OCI-LY1 (cell line): ENCODE measurements around the gene CUBN.

Source experiments
- H2AFZ ChIP-seq: fragments of 200-600 bp; sonication (generic), shearing (Covaris generic); 2 replicates; pipeline ENCODE4 v1.6.0; 2014; ENCODE audit warnings: antibody characterized with exemption, mild to moderate bottlenecking, low read length
- H3F3A ChIP-seq: fragments of 200-600 bp; sonication (generic), shearing (Covaris generic); 2 replicates; pipeline ENCODE4 v1.6.0; 2014; ENCODE audit warnings: mild to moderate bottlenecking, antibody characterized with exemption, low read length, moderate library complexity; ENCODE audit not compliant: insufficient read depth
- H3K27ac ChIP-seq: fragments of 200-600 bp; sonication (generic); 2 replicates; pipeline ENCODE4 v1.5.1; 2014; ENCODE audit warnings: low read length, mixed run types, mild to moderate bottlenecking, low read depth; ENCODE audit not compliant: poor library complexity, severe bottlenecking
- H3K27me3 ChIP-seq: fragments of 200-600 bp; sonication (generic); 2 replicates; pipeline ENCODE4 v1.6.0; 2014; ENCODE audit warnings: antibody characterized with exemption, mild to moderate bottlenecking, low read length, moderate library complexity; ENCODE audit not compliant: insufficient read depth
- H3K36me3 ChIP-seq: fragments of 200-600 bp; sonication (generic); 2 replicates; pipeline ENCODE4 v1.6.1; 2014; ENCODE audit warnings: mild to moderate bottlenecking, antibody characterized with exemption, low read length, moderate library complexity, mixed read lengths; ENCODE audit not compliant: insufficient read depth
- H3K4me1 ChIP-seq: fragments of 200-600 bp; sonication (generic); 2 replicates; pipeline ENCODE4 v1.5.1; 2014; ENCODE audit warnings: mild to moderate bottlenecking, low read length, moderate library complexity; ENCODE audit not compliant: insufficient read depth, severe bottlenecking
- H3K4me2 ChIP-seq: fragments of 200-600 bp; sonication (generic), shearing (Covaris generic); 2 replicates; pipeline ENCODE4 v1.6.1; 2014; ENCODE audit warnings: low read length
- H3K4me3 ChIP-seq: fragments of 200-600 bp; sonication (generic); 2 replicates; pipeline ENCODE4 v1.5.1; 2014; ENCODE audit warnings: low read length, low read depth, mild to moderate bottlenecking, mixed read lengths; ENCODE audit not compliant: poor library complexity, severe bottlenecking
- H3K79me2 ChIP-seq: fragments of 200-600 bp; shearing (Covaris generic); 2 replicates; pipeline ENCODE4 v1.6.1; 2016; ENCODE audit warnings: mixed run types, low read length, mixed read lengths; ENCODE audit not compliant: insufficient read depth
- H3K9ac ChIP-seq: fragments of 200-600 bp; sonication (generic), shearing (Covaris generic); 2 replicates; pipeline ENCODE4 v1.6.1; 2014; ENCODE audit warnings: mild to moderate bottlenecking, low read length, mixed read lengths
- H3K9me2 ChIP-seq: fragments of 200-600 bp; sonication (generic), shearing (Covaris generic); 2 replicates; pipeline ENCODE4 v1.6.1; 2014; ENCODE audit warnings: low read depth, mild to moderate bottlenecking, low read length, mixed read lengths
- H3K9me3 ChIP-seq: fragments of 200-600 bp; shearing (Covaris generic); 2 replicates; pipeline ENCODE4 v1.6.1; 2014; ENCODE audit warnings: low read length, mixed read lengths
- H4K20me1 ChIP-seq: fragments of 200-600 bp; sonication (generic), shearing (Covaris generic); 2 replicates; pipeline ENCODE4 v1.6.0; 2016; ENCODE audit warnings: mild to moderate bottlenecking, low read length; ENCODE audit not compliant: insufficient read depth
- EZH2 ChIP-seq: fragments of 200-600 bp; sonication (generic), shearing (Covaris generic); IDR thresholded peaks from 2 replicates; pipeline ENCODE4 v1.8.0; 2017; ENCODE audit warnings: borderline replicate concordance, mixed run types, mild to moderate bottlenecking, antibody characterized with exemption, low read length, moderate library complexity, mixed read lengths
- TF ChIP-seq, protein P1 (sequence below): fragments of 200-600 bp; sonication (generic), shearing (Covaris generic); IDR thresholded peaks from 2 replicates; pipeline ENCODE4 v1.5.1; 2017; ENCODE audit warnings: mild to moderate bottlenecking, antibody characterized with exemption, low read length, moderate library complexity, mixed read lengths

CUBN gene

DNA sequence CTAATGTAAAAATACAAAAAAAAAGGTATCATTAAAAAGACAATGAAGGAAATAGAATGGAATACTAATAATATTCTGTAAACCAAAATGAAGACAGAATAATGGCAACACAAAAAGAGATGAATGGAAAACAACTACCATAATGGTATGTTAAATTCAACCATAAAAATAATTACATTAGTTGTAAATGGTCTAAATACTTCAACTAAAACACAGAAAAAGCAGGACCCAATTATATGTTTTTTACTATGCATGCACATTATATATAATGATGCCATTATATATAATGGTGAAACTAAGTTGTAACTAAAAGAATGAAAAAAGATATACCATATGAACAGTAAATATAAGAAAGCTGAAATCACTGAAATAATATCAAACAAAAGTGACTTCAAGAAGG, 76.5 kb downstream of the CUBN start:
- Histone ChIP-seq H3K9me2 (no peaks in the 10 kb centered on the region), H3K27me3 (no peaks in the 10 kb centered on the region), H3K79me2 (no peaks in the 10 kb centered on the region), H3K4me3 (no peak overlapping the region), H3K36me3 (no peaks in the 10 kb centered on the region), H2AFZ (no peak overlapping the region), H3K9ac (no peak overlapping the region), H3F3A (no peaks in the 10 kb centered on the region), H3K9me3 (no peaks in the 10 kb centered on the region), H3K27ac (no peak overlapping the region), H3K4me1 (no peaks in the 10 kb centered on the region), H4K20me1 (no peaks in the 10 kb centered on the region), H3K4me2 (no peak overlapping the region)
- TF ChIP-seq, protein P1, sequence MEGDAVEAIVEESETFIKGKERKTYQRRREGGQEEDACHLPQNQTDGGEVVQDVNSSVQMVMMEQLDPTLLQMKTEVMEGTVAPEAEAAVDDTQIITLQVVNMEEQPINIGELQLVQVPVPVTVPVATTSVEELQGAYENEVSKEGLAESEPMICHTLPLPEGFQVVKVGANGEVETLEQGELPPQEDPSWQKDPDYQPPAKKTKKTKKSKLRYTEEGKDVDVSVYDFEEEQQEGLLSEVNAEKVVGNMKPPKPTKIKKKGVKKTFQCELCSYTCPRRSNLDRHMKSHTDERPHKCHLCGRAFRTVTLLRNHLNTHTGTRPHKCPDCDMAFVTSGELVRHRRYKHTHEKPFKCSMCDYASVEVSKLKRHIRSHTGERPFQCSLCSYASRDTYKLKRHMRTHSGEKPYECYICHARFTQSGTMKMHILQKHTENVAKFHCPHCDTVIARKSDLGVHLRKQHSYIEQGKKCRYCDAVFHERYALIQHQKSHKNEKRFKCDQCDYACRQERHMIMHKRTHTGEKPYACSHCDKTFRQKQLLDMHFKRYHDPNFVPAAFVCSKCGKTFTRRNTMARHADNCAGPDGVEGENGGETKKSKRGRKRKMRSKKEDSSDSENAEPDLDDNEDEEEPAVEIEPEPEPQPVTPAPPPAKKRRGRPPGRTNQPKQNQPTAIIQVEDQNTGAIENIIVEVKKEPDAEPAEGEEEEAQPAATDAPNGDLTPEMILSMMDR, result no peak
- no peak for TF ChIP-seq EZH2

DNA sequence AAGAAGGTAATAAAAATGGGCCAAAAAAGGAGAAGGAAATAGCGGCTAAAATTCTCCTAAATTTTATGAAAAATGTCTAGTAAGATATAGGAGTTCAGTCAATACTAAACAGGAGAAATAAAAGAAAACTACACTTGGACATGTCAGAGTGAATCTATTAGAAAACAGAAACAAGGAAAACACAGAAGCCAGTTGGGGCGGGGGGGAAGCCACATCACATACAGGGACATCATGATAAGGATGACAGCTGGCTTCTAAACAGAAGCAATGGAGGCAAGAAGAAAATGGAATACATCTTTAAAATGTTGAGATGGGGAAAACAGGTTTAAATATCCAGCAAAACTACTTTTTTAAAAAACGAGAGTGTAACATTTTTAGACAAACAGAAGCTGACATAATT, 77.8 kb downstream of the CUBN start:
- TF ChIP-seq, protein P1, result no peak
- TF ChIP-seq EZH2, result no peak
- no peak overlapping the region for H3K9ac ChIP-seq
- no peak overlapping the region for H2AFZ ChIP-seq
- no peak overlapping the region for H3K4me2 ChIP-seq
- no peaks in the 10 kb centered on the region for H3K4me1 ChIP-seq
- H3K79me2 ChIP-seq, result no peaks in the 10 kb centered on the region
- H3K4me3 ChIP-seq, result no peak overlapping the region
- H3K9me3 ChIP-seq, result no peaks in the 10 kb centered on the region
- H3K9me2 ChIP-seq, result no peaks in the 10 kb centered on the region
- H3K36me3 ChIP-seq, result no peaks in the 10 kb centered on the region
- no peaks in the 10 kb centered on the region for H4K20me1 ChIP-seq
- H3K27ac ChIP-seq, result no peak overlapping the region
- H3K27me3 ChIP-seq, result no peaks in the 10 kb centered on the region
- no peaks in the 10 kb centered on the region for H3F3A ChIP-seq

DNA sequence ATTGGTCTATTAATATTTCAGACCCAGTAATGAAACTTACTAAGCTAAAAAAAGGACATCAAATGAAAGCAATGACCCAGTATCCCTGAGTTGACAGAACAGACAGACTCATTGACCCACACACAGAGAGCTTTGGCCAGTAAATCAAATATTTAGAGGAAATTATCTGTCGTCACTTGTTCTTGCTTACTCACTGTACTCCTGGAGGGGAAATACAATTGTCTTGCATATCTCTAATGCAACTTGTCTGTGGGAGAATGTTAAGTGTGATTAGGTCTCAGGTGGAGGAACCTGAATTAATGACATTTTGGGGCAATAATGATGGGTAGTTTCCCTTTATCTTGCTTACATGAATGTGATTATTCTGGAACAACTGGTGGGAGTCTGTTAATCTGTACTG, 80.4 kb downstream of the CUBN start:
- no peak overlapping the region for H2AFZ ChIP-seq
- no peaks in the 10 kb centered on the region for H3K27me3 ChIP-seq
- no peak overlapping the region for H3K9ac ChIP-seq
- no peaks in the 10 kb centered on the region for H3K9me3 ChIP-seq
- no peaks in the 10 kb centered on the region for H4K20me1 ChIP-seq
- TF ChIP-seq, protein P1, result no peak
- TF ChIP-seq EZH2, result no peak
- no peak overlapping the region for H3K4me2 ChIP-seq
- H3K9me2 ChIP-seq, result no peaks in the 10 kb centered on the region
- H3K4me1 ChIP-seq, result no peaks in the 10 kb centered on the region
- no peaks in the 10 kb centered on the region for H3K79me2 ChIP-seq
- no peaks in the 10 kb centered on the region for H3K36me3 ChIP-seq
- no peak overlapping the region for H3K27ac ChIP-seq
- H3K4me3 ChIP-seq, result no peak overlapping the region
- no peaks in the 10 kb centered on the region for H3F3A ChIP-seq
